Gastroesophageal sphincter (tissue), 4 donors: ENCODE measurements around the gene ASB1. TPM values are rescaled to one million over a fixed set of nuclear protein-coding genes. Genes with fewer than 3 reads are reported as not detected.

Experiments used
- ATAC-seq: fragments of 150-250 bp; one replicate; pipeline ENCODE4 v1.9.1; 2016; ENCODE audit warnings: mild to moderate bottlenecking, moderate library complexity
- H3K27ac ChIP-seq, 4 donors: fragments of 200-600 bp; sonication (generic) in 3 of 4; 1 replicate in 3 of 4; 2 replicates in 1 of 4; pipeline ENCODE4 v1.5.1; 2016 to 2019
- H3K27me3 ChIP-seq: fragments of 200-600 bp; sonication (generic); one replicate; pipeline ENCODE4 v1.5.1; 2019
- H3K36me3 ChIP-seq, 2 donors: fragments of 200-600 bp; sonication (generic); one replicate each; pipeline ENCODE4 v1.5.1; 2019; ENCODE audit warnings: control low read depth in 1 of 2
- H3K4me1 ChIP-seq, 3 donors: fragments of 200-600 bp; sonication (generic); 1 replicate in 2 of 3; 2 replicates in 1 of 3; pipeline ENCODE4 v1.5.1; 2016 to 2019; ENCODE audit warnings: control low read depth in 2 of 3
- H3K4me3 ChIP-seq, 2 donors: fragments of 200-600 bp; sonication (generic); one replicate each; pipeline ENCODE4 v1.5.1; 2019; ENCODE audit warnings: mild to moderate bottlenecking in 1 of 2, moderate library complexity in 1 of 2
- H3K9me3 ChIP-seq, 3 donors: fragments of 200-600 bp; sonication (generic); one replicate each; pipeline ENCODE4 v1.5.1; 2017 to 2019; ENCODE audit warnings: control low read depth in 2 of 3
- EP300 ChIP-seq: sonication (generic); formaldehyde crosslinking; IDR thresholded peaks from one replicate; pipeline ENCODE4 v1.6.1; 2017; ENCODE audit warnings: antibody characterized with exemption, mild to moderate bottlenecking
- POLR2A ChIP-seq, 2 donors: fragments of 450-650 bp; IDR thresholded peaks; one replicate each; pipeline ENCODE4 v1.6.1; 2017; ENCODE audit warnings: antibody characterized with exemption in 2 of 2, mild to moderate bottlenecking in 2 of 2, moderate library complexity in 1 of 2
- POLR2AphosphoS5 ChIP-seq: sonication (generic); formaldehyde crosslinking; IDR thresholded peaks from one replicate; pipeline ENCODE4 v1.6.1; 2017; ENCODE audit warnings: antibody characterized with exemption
- WGBS, 2 donors: methylation state at CpG; one replicate each; pipeline ENCODE4 v1.1.5; 2018; ENCODE audit warnings: low coverage in 1 of 2; 5-methylcytosine and 5-hydroxymethylcytosine counted together
- total RNA-seq, 4 donors: library from RNA; depleted of rRNA; stranded (reverse); fragments of >200 nt; gene quantifications; one replicate each; pipeline ENCODE4 v1.1.0, GENCODE V29; 2016
- TF ChIP-seq, protein P1 (sequence below), 4 experiments: fragments of 200-600 bp in 2 of 4; fragments of 450-650 bp in 2 of 4; sonication (generic) in 1 of 4; IDR thresholded peaks; one replicate each; pipeline ENCODE4 v1.5.1; 2017 to 2019; ENCODE audit warnings: antibody characterized with exemption in 4 of 4, mild to moderate bottlenecking in 2 of 4, moderate library complexity in 2 of 4

The ASB1 gene
- total RNA-seq, 4 donors from 2014 or later, result 27.9 to 39.3 (median 35.9) TPM

DNA sequence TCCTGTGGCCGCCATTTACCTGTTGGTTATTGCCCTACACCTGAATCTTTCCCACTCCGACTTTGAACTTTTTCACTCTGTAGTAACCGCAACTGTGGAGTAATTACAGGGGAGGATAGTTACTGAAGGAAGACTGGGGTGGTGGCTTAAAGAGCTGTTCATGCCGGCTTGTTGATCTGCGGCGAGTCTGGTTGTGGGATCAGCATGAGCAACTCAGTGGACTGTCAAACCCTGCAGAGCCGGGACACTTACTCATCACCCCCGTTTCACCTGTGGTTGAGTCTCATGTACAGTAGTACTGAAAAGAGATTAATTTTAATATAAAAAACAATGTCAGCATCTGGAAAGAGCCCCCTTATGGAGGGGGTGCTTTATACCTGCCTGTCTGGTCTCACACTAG, 2.1 kb downstream of the ASB1 start:
- H3K27me3 ChIP-seq, result no peaks in the 10 kb centered on the region
- no peak overlapping the region for H3K4me3 ChIP-seq
- 94 to 95% methylated on average over 8 of the region's 8 CpGs for WGBS, 2 donors
- peaks cover 0 to 11% (median 0%) of the 10 kb centered on the region in 3 donors for H3K9me3 ChIP-seq
- H3K36me3 ChIP-seq, result peaks cover 0 to 17% of the 10 kb centered on the region in 2 donors
- ATAC-seq, result no peak
- TF ChIP-seq, protein P1, sequence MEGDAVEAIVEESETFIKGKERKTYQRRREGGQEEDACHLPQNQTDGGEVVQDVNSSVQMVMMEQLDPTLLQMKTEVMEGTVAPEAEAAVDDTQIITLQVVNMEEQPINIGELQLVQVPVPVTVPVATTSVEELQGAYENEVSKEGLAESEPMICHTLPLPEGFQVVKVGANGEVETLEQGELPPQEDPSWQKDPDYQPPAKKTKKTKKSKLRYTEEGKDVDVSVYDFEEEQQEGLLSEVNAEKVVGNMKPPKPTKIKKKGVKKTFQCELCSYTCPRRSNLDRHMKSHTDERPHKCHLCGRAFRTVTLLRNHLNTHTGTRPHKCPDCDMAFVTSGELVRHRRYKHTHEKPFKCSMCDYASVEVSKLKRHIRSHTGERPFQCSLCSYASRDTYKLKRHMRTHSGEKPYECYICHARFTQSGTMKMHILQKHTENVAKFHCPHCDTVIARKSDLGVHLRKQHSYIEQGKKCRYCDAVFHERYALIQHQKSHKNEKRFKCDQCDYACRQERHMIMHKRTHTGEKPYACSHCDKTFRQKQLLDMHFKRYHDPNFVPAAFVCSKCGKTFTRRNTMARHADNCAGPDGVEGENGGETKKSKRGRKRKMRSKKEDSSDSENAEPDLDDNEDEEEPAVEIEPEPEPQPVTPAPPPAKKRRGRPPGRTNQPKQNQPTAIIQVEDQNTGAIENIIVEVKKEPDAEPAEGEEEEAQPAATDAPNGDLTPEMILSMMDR (IDR thresholded peaks at IDR 0.05), result no peak
- TF ChIP-seq POLR2AphosphoS5 (no peak), POLR2A (IDR thresholded peaks at IDR 0.05) (no peak), EP300 (no peak)
- H3K27ac ChIP-seq, result no peak overlapping the region
- peaks cover 0 to 40% (median 15%) of the 10 kb centered on the region in 3 donors for H3K4me1 ChIP-seq

DNA sequence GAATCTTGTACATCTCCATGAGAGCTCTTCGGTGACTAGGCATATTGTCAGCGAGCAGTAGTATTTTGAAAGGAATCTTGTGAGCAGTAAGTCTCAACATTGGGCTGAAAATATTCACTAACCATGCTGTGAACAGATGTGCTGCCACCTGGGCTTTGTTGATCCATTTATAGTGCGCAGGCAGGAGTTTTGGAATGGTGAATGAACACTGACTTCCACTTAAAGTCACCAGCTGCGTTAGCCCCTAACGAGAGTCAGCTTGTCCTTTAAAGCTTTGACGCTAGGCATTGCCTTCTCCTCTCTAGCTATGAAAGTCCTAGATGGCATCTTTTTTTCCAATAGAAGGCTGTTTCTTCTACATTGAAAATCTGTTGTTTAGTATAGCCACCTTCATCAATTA, 4.1 kb downstream of the ASB1 start:
- H3K4me1 ChIP-seq, result peaks cover 0 to 35% (median 14%) of the 10 kb centered on the region in 3 donors
- no peaks in the 10 kb centered on the region for H3K27me3 ChIP-seq
- peaks cover 0 to 36% of the 10 kb centered on the region in 2 donors for H3K36me3 ChIP-seq
- peaks cover 0 to 11% (median 0%) of the 10 kb centered on the region in 3 donors for H3K9me3 ChIP-seq
- 94 to 100% methylated on average over 1 to 6 of the region's 6 CpGs for WGBS, 2 donors
- TF ChIP-seq, protein P1 (IDR thresholded peaks at IDR 0.05), result no peak
- TF ChIP-seq POLR2AphosphoS5 (no peak), EP300 (no peak), POLR2A (IDR thresholded peaks at IDR 0.05) (no peak)
- no peak for ATAC-seq
- H3K27ac ChIP-seq, result no peak overlapping the region
- H3K4me3 ChIP-seq, result no peak overlapping the region

GRCh38 chr2:238431456-238431855, 4.7 kb downstream of the ASB1 start:
- no peaks in the 10 kb centered on the region for H3K27me3 ChIP-seq
- TF ChIP-seq POLR2AphosphoS5 (no peak), EP300 (no peak), POLR2A (IDR thresholded peaks at IDR 0.05) (no peak)
- TF ChIP-seq, protein P1 (IDR thresholded peaks at IDR 0.05), result no peak
- H3K4me1 ChIP-seq, result peaks cover 0 to 28% (median 9%) of the 10 kb centered on the region in 3 donors
- H3K9me3 ChIP-seq, result peaks cover 0 to 11% (median 0%) of the 10 kb centered on the region in 3 donors
- no peak overlapping the region for H3K4me3 ChIP-seq
- 58 to 67% methylated on average over 1 of the region's 1 CpG for WGBS, 2 donors
- no peak for ATAC-seq
- H3K36me3 ChIP-seq, result peaks cover 0 to 42% of the 10 kb centered on the region in 2 donors
- H3K27ac ChIP-seq, result no peak overlapping the region

GRCh38 chr2:238433300-238433915, 6.7 kb downstream of the ASB1 start:
- peaks cover 0 to 16% (median 3%) of the 10 kb centered on the region in 3 donors for H3K4me1 ChIP-seq
- TF ChIP-seq EP300 (no peak), POLR2AphosphoS5 (no peak), POLR2A (IDR thresholded peaks at IDR 0.05) (no peak)
- TF ChIP-seq, protein P1 (IDR thresholded peaks at IDR 0.05), result no peak
- H3K27me3 ChIP-seq, result no peaks in the 10 kb centered on the region
- no peak for ATAC-seq
- peaks cover 0 to 11% (median 0%) of the 10 kb centered on the region in 3 donors for H3K9me3 ChIP-seq
- no peak overlapping the region for H3K4me3 ChIP-seq
- WGBS, 2 donors, result 95 to 100% methylated on average over 2 to 6 of the region's 14 CpGs
- H3K36me3 ChIP-seq, result peaks cover 0 to 56% of the 10 kb centered on the region in 2 donors
- no peak overlapping the region for H3K27ac ChIP-seq
